ENCODE results near the gene ADGRD2. TPM values are rescaled to one million over a fixed set of nuclear protein-coding genes. Genes with fewer than 3 reads are reported as not detected.

ADGRD2 gene
- total and polyA plus RNA-seq, 4 donors: not detected

GRCh38 chr9:124438091-124438490, 12.2 kb upstream of the ADGRD2 start:
- Histone ChIP-seq H3K9me3 (ENCODE audit: control insufficient read depth in 4 of 4, insufficient read depth in 3 of 4, low read length in 3 of 4) (peaks cover 0 to 8% (median 0%) of the 10 kb centered on the region in 4 donors), H3K4me1 (ENCODE audit: control insufficient read depth in 5 of 5, insufficient read depth in 5 of 5, low read length in 5 of 5) (no peaks in the 10 kb centered on the region), H3K27me3 (ENCODE audit: control insufficient read depth in 3 of 3, insufficient read depth in 3 of 3, low read length in 2 of 3) (no peaks in the 10 kb centered on the region), H3K4me3 (no peak overlapping the region), H3K9ac (ENCODE audit: insufficient read depth in 1 of 2, low read length in 2 of 2) (no peak overlapping the region), H3K27ac (ENCODE audit: low read depth in 1 of 2, low read length in 1 of 2) (no peak overlapping the region), H3K36me3 (ENCODE audit: control insufficient read depth in 4 of 4, insufficient read depth in 4 of 4, low read length in 4 of 4) (no peaks in the 10 kb centered on the region)
- DNase-seq (no peak), ATAC-seq (ENCODE audit: insufficient read depth, low FRiP score) (no peak)
- no peak for TF ChIP-seq CTCF (IDR thresholded peaks at IDR 0.05; ENCODE audit: control extremely low read depth, extremely low read depth)
- 87 to 92% methylated on average over 9 of the region's 9 CpGs for WGBS, 2 donors

GRCh38 chr9:124439086-124439485, 11.2 kb upstream of the ADGRD2 start:
- no peak overlapping the region for H3K27ac ChIP-seq (ENCODE audit: low read depth in 1 of 2, low read length in 1 of 2)
- no peaks in the 10 kb centered on the region for H3K36me3 ChIP-seq (ENCODE audit: control insufficient read depth in 4 of 4, insufficient read depth in 4 of 4, low read length in 4 of 4)
- no peak for ATAC-seq (ENCODE audit: insufficient read depth, low FRiP score)
- no peaks in the 10 kb centered on the region for H3K27me3 ChIP-seq (ENCODE audit: control insufficient read depth in 3 of 3, insufficient read depth in 3 of 3, low read length in 2 of 3)
- 82 to 95% methylated on average over 1 of the region's 1 CpG for WGBS, 2 donors
- H3K9ac ChIP-seq (ENCODE audit: insufficient read depth in 1 of 2, low read length in 2 of 2): no peak overlapping the region
- H3K9me3 ChIP-seq (ENCODE audit: control insufficient read depth in 4 of 4, insufficient read depth in 3 of 4, low read length in 3 of 4): peaks cover 0 to 8% (median 0%) of the 10 kb centered on the region in 4 donors
- no peak overlapping the region for H3K4me3 ChIP-seq
- no peak for DNase-seq
- TF ChIP-seq CTCF (IDR thresholded peaks at IDR 0.05; ENCODE audit: control extremely low read depth, extremely low read depth): no peak
- H3K4me1 ChIP-seq (ENCODE audit: control insufficient read depth in 5 of 5, insufficient read depth in 5 of 5, low read length in 5 of 5): no peaks in the 10 kb centered on the region

GRCh38 chr9:124439686-124440243, 10.5 kb upstream of the ADGRD2 start:
- ATAC-seq (ENCODE audit: insufficient read depth, low FRiP score) (no peak), DNase-seq (no peak)
- no peak overlapping the region for H3K27ac ChIP-seq (ENCODE audit: low read depth in 1 of 2, low read length in 1 of 2)
- 91 to 95% methylated on average over 6 of the region's 6 CpGs for WGBS, 2 donors
- H3K4me1 ChIP-seq (ENCODE audit: control insufficient read depth in 5 of 5, insufficient read depth in 5 of 5, low read length in 5 of 5): no peaks in the 10 kb centered on the region
- H3K27me3 ChIP-seq (ENCODE audit: control insufficient read depth in 3 of 3, insufficient read depth in 3 of 3, low read length in 2 of 3): no peaks in the 10 kb centered on the region
- H3K4me3 ChIP-seq: no peak overlapping the region
- TF ChIP-seq CTCF (IDR thresholded peaks at IDR 0.05; ENCODE audit: control extremely low read depth, extremely low read depth): no peak
- H3K9me3 ChIP-seq (ENCODE audit: control insufficient read depth in 4 of 4, insufficient read depth in 3 of 4, low read length in 3 of 4): peaks cover 0 to 8% (median 0%) of the 10 kb centered on the region in 4 donors
- no peaks in the 10 kb centered on the region for H3K36me3 ChIP-seq (ENCODE audit: control insufficient read depth in 4 of 4, insufficient read depth in 4 of 4, low read length in 4 of 4)
- H3K9ac ChIP-seq (ENCODE audit: insufficient read depth in 1 of 2, low read length in 2 of 2): no peak overlapping the region

- H3K4me1 ChIP-seq (ENCODE audit: control insufficient read depth in 5 of 5, insufficient read depth in 5 of 5, low read length in 5 of 5): no peaks in the 10 kb centered on the region
- H3K27ac ChIP-seq (ENCODE audit: low read depth in 1 of 2, low read length in 1 of 2): no peak overlapping the region
- H3K36me3 ChIP-seq (ENCODE audit: control insufficient read depth in 4 of 4, insufficient read depth in 4 of 4, low read length in 4 of 4): no peaks in the 10 kb centered on the region
- H3K9me3 ChIP-seq (ENCODE audit: control insufficient read depth in 4 of 4, insufficient read depth in 3 of 4, low read length in 3 of 4): peaks cover 0 to 8% (median 0%) of the 10 kb centered on the region in 4 donors
- H3K27me3 ChIP-seq (ENCODE audit: control insufficient read depth in 3 of 3, insufficient read depth in 3 of 3, low read length in 2 of 3): no peaks in the 10 kb centered on the region
- no peak for TF ChIP-seq CTCF (IDR thresholded peaks at IDR 0.05; ENCODE audit: control extremely low read depth, extremely low read depth)
- no peak overlapping the region for H3K9ac ChIP-seq (ENCODE audit: insufficient read depth in 1 of 2, low read length in 2 of 2)
- no peak for DNase-seq
- no peak overlapping the region for H3K4me3 ChIP-seq
- WGBS, 2 donors: 75 to 84% methylated on average over 10 of the region's 10 CpGs
- no peak for ATAC-seq (ENCODE audit: insufficient read depth, low FRiP score)
Observed at GRCh38 chr9:124440786-124441185, 9.5 kb upstream of the ADGRD2 start.

Measured in lung (tissue), 12 donors.